T-helper 17 cell (primary cell): ENCODE measurements around the gene MYORG. TPM values are rescaled to one million over a fixed set of nuclear protein-coding genes. Genes with fewer than 3 reads are reported as not detected.

Experiments used
- ATAC-seq: fragments of 150-1000 bp; cut with Tn5 transposase; 2 replicates; pipeline ENCODE4 v1.10.0; 2021; ENCODE audit warnings: mild to moderate bottlenecking, moderate library complexity
- DNase-seq, 3 donors: peaks; one replicate each; pipeline versions ENCODE4 v3.0.0 to v3.0.0-alpha.2; 2020 to 2021
- H3K9me3 ChIP-seq: one replicate; pipeline ENCODE4 v1.7.0; 2013; ENCODE audit warnings: low read length, mild to moderate bottlenecking; ENCODE audit not compliant: control insufficient read depth, poor library complexity, severe bottlenecking
- H3K27ac Mint-ChIP-seq: one replicate; pipeline ENCODE4 v1.8.0; 2022; ENCODE audit warnings: mild to moderate bottlenecking, moderate library complexity, mixed read lengths
- H3K27me3 Mint-ChIP-seq: one replicate; pipeline ENCODE4 v1.8.0; 2022; ENCODE audit warnings: mixed read lengths
- H3K36me3 Mint-ChIP-seq: one replicate; pipeline ENCODE4 v1.8.0; 2022; ENCODE audit warnings: low read depth, mixed read lengths
- H3K4me1 Mint-ChIP-seq: one replicate; pipeline ENCODE4 v1.8.0; 2022; ENCODE audit warnings: mild to moderate bottlenecking, mixed read lengths
- H3K4me3 Mint-ChIP-seq: one replicate; pipeline ENCODE4 v1.8.0; 2022; ENCODE audit warnings: mild to moderate bottlenecking, moderate library complexity, mixed read lengths
- total RNA-seq, 4 donors: library from RNA in 2 of 4; stranded (reverse) in 2 of 4; gene quantifications; one replicate each; pipeline ENCODE4 v1.2.3 and lab custom pipeline; 2022 to 2026

The MYORG gene
- under 1 TPM; 0.42 to 0.65 TPM for total RNA-seq
- total RNA-seq (lab: John Stamatoyannopoulos, UW): 2.0 to 3.2 reads per million in 2 donors

DNA sequence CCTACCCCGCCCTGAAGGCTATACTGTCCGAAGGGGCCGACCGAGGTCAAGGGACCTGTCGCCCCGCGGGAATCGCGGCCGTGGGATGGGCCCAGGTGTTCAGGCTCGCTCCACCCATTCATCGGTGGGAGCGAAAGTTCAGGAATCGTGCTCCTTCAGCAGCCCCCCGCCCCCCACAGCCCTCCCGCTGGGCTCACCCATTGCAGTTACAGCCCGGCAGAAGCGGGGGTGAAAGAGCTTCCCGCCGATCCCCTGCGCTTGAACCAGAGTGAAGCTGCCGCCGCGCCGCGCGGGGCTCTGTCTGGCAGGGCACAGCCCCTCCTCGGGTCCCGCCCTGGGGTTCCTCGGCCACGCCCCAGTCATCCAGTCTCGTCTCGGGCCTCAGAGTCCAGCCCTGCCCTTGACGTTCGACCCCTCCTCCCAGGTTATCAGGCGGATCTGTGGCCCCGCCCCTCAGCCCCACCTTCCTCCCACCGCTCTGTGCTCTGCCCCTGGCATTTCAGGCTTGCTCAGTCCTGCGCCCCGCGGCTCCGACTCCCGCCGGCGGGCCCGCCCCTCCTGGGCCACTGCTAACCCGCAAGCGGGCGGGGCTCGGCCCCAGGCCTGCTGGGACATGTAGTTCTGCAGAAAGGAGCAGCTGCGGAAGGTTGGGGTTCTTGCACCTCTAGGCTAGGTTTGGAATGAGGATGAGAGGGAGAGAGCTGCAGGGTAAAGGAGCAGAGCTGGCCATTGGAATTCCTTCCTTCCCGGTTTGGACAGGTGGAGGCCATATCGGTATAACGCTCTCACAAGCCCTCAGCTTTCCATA, at the start of gene MYORG:
TSS of gene MYORG (minus strand) at position 303 of the 808 bp plus-strand sequence. CDS start 3,955 bp downstream, outside the sequence.
- no peaks in the 10 kb centered on the region for H3K27me3 Mint-ChIP-seq
- no peaks in the 10 kb centered on the region for H3K9me3 ChIP-seq
- peak within 1 kb of the TSS; percentile 73 for H3K27ac Mint-ChIP-seq
- no peaks in the 10 kb centered on the region for H3K36me3 Mint-ChIP-seq
- peak within 1 kb of the TSS; percentile 93 for H3K4me3 Mint-ChIP-seq
- DNase-seq (peak; percentile 91 to 97 (median 93)), ATAC-seq (peak; percentile 84)
- peaks cover 47% of the 10 kb centered on the region for H3K4me1 Mint-ChIP-seq

- H3K9me3 ChIP-seq: no peaks in the 10 kb centered on the region
- Mint-ChIP-seq H3K27me3 (no peaks in the 10 kb centered on the region), H3K4me1 (peaks cover 4% of the 10 kb centered on the region), H3K27ac (no peak overlapping the region), H3K36me3 (no peaks in the 10 kb centered on the region), H3K4me3 (no peak overlapping the region)
- no peak for ATAC-seq
- DNase-seq: no peak
Measured at GRCh38 chr9:34419716-34420504, 43.2 kb upstream of the MYORG start.

GRCh38 chr9:34417734-34418133, 41.0 kb upstream of the MYORG start:
- H3K4me1 Mint-ChIP-seq: peaks cover 2% of the 10 kb centered on the region
- ATAC-seq: no peak
- no peak for DNase-seq
- H3K27ac Mint-ChIP-seq: no peak overlapping the region
- no peak overlapping the region for H3K4me3 Mint-ChIP-seq
- H3K27me3 Mint-ChIP-seq: no peaks in the 10 kb centered on the region
- H3K9me3 ChIP-seq: no peaks in the 10 kb centered on the region
- no peaks in the 10 kb centered on the region for H3K36me3 Mint-ChIP-seq

- no peak for DNase-seq
- ATAC-seq: no peak
- H3K9me3 ChIP-seq: no peaks in the 10 kb centered on the region
- peaks cover 4% of the 10 kb centered on the region for H3K4me1 Mint-ChIP-seq
- no peak overlapping the region for H3K27ac Mint-ChIP-seq
- H3K27me3 Mint-ChIP-seq: no peaks in the 10 kb centered on the region
- no peak overlapping the region for H3K4me3 Mint-ChIP-seq
- no peaks in the 10 kb centered on the region for H3K36me3 Mint-ChIP-seq
Measured at GRCh38 chr9:34413231-34413852, 36.6 kb upstream of the MYORG start.

GRCh38 chr9:34412336-34412735, 35.6 kb upstream of the MYORG start:
- H3K9me3 ChIP-seq: no peaks in the 10 kb centered on the region
- Mint-ChIP-seq H3K27me3 (no peaks in the 10 kb centered on the region), H3K27ac (no peak overlapping the region), H3K4me3 (no peak overlapping the region), H3K36me3 (no peaks in the 10 kb centered on the region), H3K4me1 (peaks cover 3% of the 10 kb centered on the region)
- DNase-seq: no peak
- no peak for ATAC-seq

GRCh38 chr9:34409154-34409553, 32.5 kb upstream of the MYORG start:
- Mint-ChIP-seq H3K27ac (no peak overlapping the region), H3K4me1 (peaks cover 5% of the 10 kb centered on the region), H3K27me3 (no peaks in the 10 kb centered on the region), H3K4me3 (no peak overlapping the region), H3K36me3 (peaks cover 2% of the 10 kb centered on the region)
- ATAC-seq (no peak), DNase-seq (no peak)
- H3K9me3 ChIP-seq: no peaks in the 10 kb centered on the region

DNA sequence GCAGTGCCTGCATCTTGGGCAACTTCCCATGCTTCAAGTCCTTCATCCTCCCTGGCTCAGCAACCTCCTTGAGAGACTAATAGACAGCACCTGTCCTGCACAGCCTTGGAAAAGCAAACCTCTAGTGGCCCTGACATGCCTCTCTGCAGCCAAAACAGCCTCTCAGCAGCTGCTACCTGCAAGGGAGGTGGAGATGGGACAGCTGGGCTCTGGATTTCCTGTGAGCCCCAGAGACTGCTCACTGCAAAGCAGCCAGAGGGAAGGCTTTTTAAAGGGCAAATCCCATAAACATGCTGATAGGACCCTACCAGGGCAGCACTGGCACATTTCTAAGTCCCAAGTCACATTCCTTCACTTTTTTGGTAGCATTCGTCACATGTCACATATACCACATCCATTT, 31.5 kb upstream of the MYORG start:
- DNase-seq (no peak), ATAC-seq (no peak)
- Mint-ChIP-seq H3K36me3 (peaks cover 7% of the 10 kb centered on the region), H3K27me3 (no peaks in the 10 kb centered on the region), H3K27ac (no peak overlapping the region), H3K4me3 (no peak overlapping the region), H3K4me1 (peaks cover 5% of the 10 kb centered on the region)
- no peaks in the 10 kb centered on the region for H3K9me3 ChIP-seq

DNA sequence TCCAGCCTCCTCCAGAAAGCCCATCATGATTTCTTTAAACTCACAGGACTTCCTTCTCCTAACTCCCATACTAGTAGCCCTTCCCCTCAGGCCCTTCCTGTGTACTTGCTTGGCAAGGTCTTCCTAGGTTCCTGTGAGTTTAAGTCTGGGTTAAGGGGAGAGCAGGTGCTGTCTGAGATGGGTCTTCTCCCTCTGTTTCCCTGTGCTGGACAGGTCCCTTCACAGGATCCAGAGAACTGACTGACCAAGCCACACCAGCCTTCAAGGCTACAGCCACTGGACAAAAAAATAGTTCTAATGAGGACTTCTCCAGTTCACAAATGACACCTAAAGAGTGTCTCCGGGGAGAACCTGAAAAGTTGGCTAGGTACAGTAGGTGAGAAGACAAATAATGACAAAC, 29.5 kb upstream of the MYORG start:
- DNase-seq (no peak), ATAC-seq (no peak)
- peaks cover 13% of the 10 kb centered on the region for H3K36me3 Mint-ChIP-seq
- no peaks in the 10 kb centered on the region for H3K9me3 ChIP-seq
- no peak overlapping the region for H3K27ac Mint-ChIP-seq
- no peaks in the 10 kb centered on the region for H3K27me3 Mint-ChIP-seq
- H3K4me1 Mint-ChIP-seq: peaks cover 5% of the 10 kb centered on the region
- H3K4me3 Mint-ChIP-seq: no peak overlapping the region

- H3K4me3 Mint-ChIP-seq: no peak overlapping the region
- no peak overlapping the region for H3K27ac Mint-ChIP-seq
- H3K4me1 Mint-ChIP-seq: peaks cover 5% of the 10 kb centered on the region
- ATAC-seq (no peak), DNase-seq (no peak)
- no peaks in the 10 kb centered on the region for H3K27me3 Mint-ChIP-seq
- peaks cover 13% of the 10 kb centered on the region for H3K36me3 Mint-ChIP-seq
- H3K9me3 ChIP-seq: no peaks in the 10 kb centered on the region
Measured at GRCh38 chr9:34405719-34406118, 29.0 kb upstream of the MYORG start.

DNA sequence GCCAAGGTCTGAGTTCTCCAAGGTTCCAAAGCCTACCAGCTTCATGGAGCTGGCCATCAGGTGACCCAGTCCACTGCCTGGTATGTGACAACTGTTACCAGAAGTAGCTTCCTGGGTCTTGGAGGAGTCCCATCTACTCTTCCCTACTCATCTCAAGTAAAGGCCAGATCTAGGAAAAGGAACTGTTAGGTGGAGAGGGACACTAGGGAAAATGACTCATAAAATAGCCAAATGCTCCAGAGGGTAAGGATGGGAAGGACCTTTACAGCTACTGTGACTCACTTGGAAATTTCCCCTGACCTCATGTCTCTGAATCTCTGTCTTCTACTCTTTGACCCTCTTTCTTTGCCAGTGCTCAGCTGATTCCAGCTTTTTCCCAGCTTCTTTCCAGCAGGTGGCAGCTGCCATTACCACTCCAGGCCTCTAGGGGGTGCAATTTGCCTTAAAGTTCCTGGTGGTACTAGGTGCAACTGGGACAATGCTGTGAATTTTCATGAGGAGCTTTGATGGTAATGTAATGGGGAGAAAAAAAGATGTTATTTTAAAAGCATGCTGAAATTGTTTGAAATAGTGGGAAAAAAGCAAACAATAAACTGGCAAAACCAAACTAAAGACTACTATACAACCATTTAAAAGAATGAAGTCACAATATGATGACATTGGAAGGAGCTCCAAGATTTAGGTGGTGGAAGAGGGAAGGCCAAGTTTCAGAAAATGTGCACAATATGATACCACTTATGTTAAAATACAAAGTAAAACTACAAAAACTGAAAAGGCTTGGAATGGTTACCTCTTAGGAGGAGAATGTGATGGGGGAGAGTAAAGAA, 27.1 kb upstream of the MYORG start:
- Mint-ChIP-seq H3K4me3 (peak overlapping the region; percentile 3), H3K27ac (no peak overlapping the region), H3K36me3 (peaks cover 16% of the 10 kb centered on the region), H3K27me3 (peaks cover 6% of the 10 kb centered on the region), H3K4me1 (peaks cover 8% of the 10 kb centered on the region)
- no peaks in the 10 kb centered on the region for H3K9me3 ChIP-seq
- DNase-seq (peak; percentile 30 to 43 (median 34)), ATAC-seq (peak; percentile 58)

- ATAC-seq (no peak), DNase-seq (no peak)
- H3K27me3 Mint-ChIP-seq: peaks cover 6% of the 10 kb centered on the region
- no peak overlapping the region for H3K27ac Mint-ChIP-seq
- peaks cover 16% of the 10 kb centered on the region for H3K36me3 Mint-ChIP-seq
- peaks cover 5% of the 10 kb centered on the region for H3K4me1 Mint-ChIP-seq
- H3K9me3 ChIP-seq: no peaks in the 10 kb centered on the region
- H3K4me3 Mint-ChIP-seq: no peak overlapping the region
Measured at GRCh38 chr9:34400686-34401602, 24.2 kb upstream of the MYORG start.

DNA sequence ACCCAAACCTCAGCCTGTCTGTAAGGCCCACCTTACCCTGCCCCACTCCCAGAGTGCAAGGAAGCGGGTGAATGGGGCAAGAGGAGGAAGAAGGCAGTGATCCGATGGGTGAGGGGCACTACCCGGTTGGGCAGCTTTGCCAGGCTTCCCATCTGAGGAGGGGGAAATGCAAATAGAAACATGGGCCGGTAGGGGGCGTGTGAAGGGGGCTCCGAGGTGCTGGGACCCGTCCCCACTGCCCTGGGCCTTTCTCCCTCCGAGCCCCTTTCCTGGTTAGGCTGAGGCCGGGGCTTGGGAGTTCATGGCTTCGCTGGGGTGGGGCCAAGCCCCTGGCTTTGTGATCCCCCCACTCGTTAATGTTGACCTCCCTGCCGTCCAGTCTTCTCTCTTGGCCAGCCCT, 23.6 kb upstream of the MYORG start:
- Mint-ChIP-seq H3K4me1 (peaks cover 5% of the 10 kb centered on the region), H3K27me3 (peaks cover 6% of the 10 kb centered on the region), H3K36me3 (peaks cover 16% of the 10 kb centered on the region), H3K27ac (no peak overlapping the region), H3K4me3 (no peak overlapping the region)
- ATAC-seq (no peak), DNase-seq (no peak)
- no peaks in the 10 kb centered on the region for H3K9me3 ChIP-seq
